ENCODE results near the gene SMG6. TPM values are rescaled to one million over a fixed set of nuclear protein-coding genes. Genes with fewer than 3 reads are reported as not detected.
"Not testable (repeated sequence)": the region's sequence is repeated elsewhere in the genome, so short reads cannot be mapped to it uniquely, and the experiment has no call there.

The SMG6 gene
- total RNA-seq, 1 donor from 2014 or later, result 36.7 TPM

DNA sequence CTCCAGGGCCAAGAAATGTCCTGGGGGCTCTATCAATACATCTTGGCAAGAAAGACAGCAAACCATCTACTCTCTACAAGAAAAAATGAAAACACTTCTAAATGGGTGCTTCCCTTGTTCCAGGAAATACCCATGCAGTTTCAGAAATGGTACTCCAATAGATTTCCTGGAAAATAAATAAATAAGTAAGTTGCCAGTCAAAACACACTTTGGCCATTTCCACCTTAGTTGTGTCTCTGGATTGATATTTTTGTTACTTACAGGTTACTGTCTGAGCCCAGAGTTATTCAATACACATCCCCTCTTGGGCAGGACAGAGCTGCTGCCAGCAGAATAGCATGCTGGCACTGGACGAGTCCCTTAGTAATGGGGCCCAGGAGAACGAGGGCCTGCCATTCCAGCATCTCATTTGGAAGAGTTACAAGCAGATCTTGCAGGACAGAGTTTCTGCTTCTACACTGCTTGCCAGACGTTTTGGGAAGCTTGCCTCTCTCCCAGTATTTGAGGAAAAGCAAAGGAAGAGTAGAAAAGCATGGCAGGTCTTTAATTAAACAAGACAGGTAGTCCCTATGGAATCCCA is 100.5 kb downstream of the SMG6 start:
- Mint-ChIP-seq H3K27me3 (ENCODE audit: unreplicated experiment) (no peaks in the 10 kb centered on the region), H3K9me3 (ENCODE audit: unreplicated experiment) (no peaks in the 10 kb centered on the region), H3K36me3 (ENCODE audit: unreplicated experiment) (peaks cover 6% of the 10 kb centered on the region), H3K4me3 (ENCODE audit: unreplicated experiment) (no peak overlapping the region), H3K27ac (ENCODE audit: unreplicated experiment) (no peak overlapping the region), H3K4me1 (ENCODE audit: unreplicated experiment) (no peaks in the 10 kb centered on the region)
- DNase-seq (ENCODE audit: extremely low spot score, unreplicated experiment), result no peak
- TF ChIP-seq, protein P1, sequence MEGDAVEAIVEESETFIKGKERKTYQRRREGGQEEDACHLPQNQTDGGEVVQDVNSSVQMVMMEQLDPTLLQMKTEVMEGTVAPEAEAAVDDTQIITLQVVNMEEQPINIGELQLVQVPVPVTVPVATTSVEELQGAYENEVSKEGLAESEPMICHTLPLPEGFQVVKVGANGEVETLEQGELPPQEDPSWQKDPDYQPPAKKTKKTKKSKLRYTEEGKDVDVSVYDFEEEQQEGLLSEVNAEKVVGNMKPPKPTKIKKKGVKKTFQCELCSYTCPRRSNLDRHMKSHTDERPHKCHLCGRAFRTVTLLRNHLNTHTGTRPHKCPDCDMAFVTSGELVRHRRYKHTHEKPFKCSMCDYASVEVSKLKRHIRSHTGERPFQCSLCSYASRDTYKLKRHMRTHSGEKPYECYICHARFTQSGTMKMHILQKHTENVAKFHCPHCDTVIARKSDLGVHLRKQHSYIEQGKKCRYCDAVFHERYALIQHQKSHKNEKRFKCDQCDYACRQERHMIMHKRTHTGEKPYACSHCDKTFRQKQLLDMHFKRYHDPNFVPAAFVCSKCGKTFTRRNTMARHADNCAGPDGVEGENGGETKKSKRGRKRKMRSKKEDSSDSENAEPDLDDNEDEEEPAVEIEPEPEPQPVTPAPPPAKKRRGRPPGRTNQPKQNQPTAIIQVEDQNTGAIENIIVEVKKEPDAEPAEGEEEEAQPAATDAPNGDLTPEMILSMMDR (IDR thresholded peaks at IDR 0.05), result no peak

GRCh38 chr17:2202302-2202995 is 101.1 kb downstream of the SMG6 start:
- Mint-ChIP-seq H3K9me3 (ENCODE audit: unreplicated experiment) (no peaks in the 10 kb centered on the region), H3K27ac (ENCODE audit: unreplicated experiment) (no peak overlapping the region), H3K27me3 (ENCODE audit: unreplicated experiment) (no peaks in the 10 kb centered on the region), H3K4me1 (ENCODE audit: unreplicated experiment) (no peaks in the 10 kb centered on the region), H3K4me3 (ENCODE audit: unreplicated experiment) (no peak overlapping the region), H3K36me3 (ENCODE audit: unreplicated experiment) (peaks cover 6% of the 10 kb centered on the region)
- TF ChIP-seq, protein P1 (IDR thresholded peaks at IDR 0.05), result no peak
- DNase-seq (ENCODE audit: extremely low spot score, unreplicated experiment), result no peak

DNA sequence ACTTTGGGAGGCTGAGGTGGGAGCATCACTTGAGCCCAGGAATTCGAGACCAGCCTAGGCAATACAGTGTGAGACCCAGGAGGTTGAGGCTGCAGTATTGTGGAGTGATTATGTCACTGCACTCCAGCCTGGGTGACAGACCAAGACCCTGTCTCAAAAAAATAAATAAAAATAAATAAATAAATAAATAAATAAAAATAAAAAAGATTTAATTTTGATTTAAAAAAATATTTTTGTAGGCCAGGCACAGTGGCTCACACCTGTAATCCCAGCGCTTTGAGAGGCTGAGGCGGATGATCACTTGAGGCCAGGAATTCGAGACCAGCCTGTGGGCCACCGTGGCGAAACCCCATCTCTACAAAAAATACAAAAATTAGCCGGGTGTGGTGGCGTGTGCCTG is 104.2 kb downstream of the SMG6 start:
- H3K4me3 Mint-ChIP-seq (ENCODE audit: unreplicated experiment); DNase-seq (ENCODE audit: extremely low spot score, unreplicated experiment); H3K4me1 Mint-ChIP-seq (ENCODE audit: unreplicated experiment); H3K27me3 Mint-ChIP-seq (ENCODE audit: unreplicated experiment); H3K27ac Mint-ChIP-seq (ENCODE audit: unreplicated experiment); H3K9me3 Mint-ChIP-seq (ENCODE audit: unreplicated experiment): not testable (repeated sequence)
- peaks cover 12% of the 10 kb centered on the region for H3K36me3 Mint-ChIP-seq (ENCODE audit: unreplicated experiment)

GRCh38 chr17:2198927-2199326 is 104.7 kb downstream of the SMG6 start:
- no peak for DNase-seq (ENCODE audit: extremely low spot score, unreplicated experiment)
- H3K27ac Mint-ChIP-seq (ENCODE audit: unreplicated experiment), result no peak overlapping the region
- H3K27me3 Mint-ChIP-seq (ENCODE audit: unreplicated experiment), result no peaks in the 10 kb centered on the region
- H3K36me3 Mint-ChIP-seq (ENCODE audit: unreplicated experiment), result peaks cover 15% of the 10 kb centered on the region
- H3K4me3 Mint-ChIP-seq (ENCODE audit: unreplicated experiment), result no peak overlapping the region
- TF ChIP-seq, protein P1 (IDR thresholded peaks at IDR 0.05), result no peak
- no peaks in the 10 kb centered on the region for H3K4me1 Mint-ChIP-seq (ENCODE audit: unreplicated experiment)
- no peaks in the 10 kb centered on the region for H3K9me3 Mint-ChIP-seq (ENCODE audit: unreplicated experiment)

- H3K4me3 Mint-ChIP-seq (ENCODE audit: unreplicated experiment), result no peak overlapping the region
- H3K9me3 Mint-ChIP-seq (ENCODE audit: unreplicated experiment), result no peaks in the 10 kb centered on the region
- no peaks in the 10 kb centered on the region for H3K27me3 Mint-ChIP-seq (ENCODE audit: unreplicated experiment)
- H3K36me3 Mint-ChIP-seq (ENCODE audit: unreplicated experiment), result peaks cover 17% of the 10 kb centered on the region
- TF ChIP-seq, protein P1 (IDR thresholded peaks at IDR 0.05), result no peak
- H3K27ac Mint-ChIP-seq (ENCODE audit: unreplicated experiment), result no peak overlapping the region
- peaks cover 12% of the 10 kb centered on the region for H3K4me1 Mint-ChIP-seq (ENCODE audit: unreplicated experiment)
- DNase-seq (ENCODE audit: extremely low spot score, unreplicated experiment), result no peak
Measured at GRCh38 chr17:2197271-2197670, 106.3 kb downstream of the SMG6 start.
